ENCODE results near the gene C16orf82.
"Not testable (repeated sequence)": the region's sequence is repeated elsewhere in the genome, so short reads cannot be mapped to it uniquely, and the experiment has no call there.

Gene C16orf82

DNA sequence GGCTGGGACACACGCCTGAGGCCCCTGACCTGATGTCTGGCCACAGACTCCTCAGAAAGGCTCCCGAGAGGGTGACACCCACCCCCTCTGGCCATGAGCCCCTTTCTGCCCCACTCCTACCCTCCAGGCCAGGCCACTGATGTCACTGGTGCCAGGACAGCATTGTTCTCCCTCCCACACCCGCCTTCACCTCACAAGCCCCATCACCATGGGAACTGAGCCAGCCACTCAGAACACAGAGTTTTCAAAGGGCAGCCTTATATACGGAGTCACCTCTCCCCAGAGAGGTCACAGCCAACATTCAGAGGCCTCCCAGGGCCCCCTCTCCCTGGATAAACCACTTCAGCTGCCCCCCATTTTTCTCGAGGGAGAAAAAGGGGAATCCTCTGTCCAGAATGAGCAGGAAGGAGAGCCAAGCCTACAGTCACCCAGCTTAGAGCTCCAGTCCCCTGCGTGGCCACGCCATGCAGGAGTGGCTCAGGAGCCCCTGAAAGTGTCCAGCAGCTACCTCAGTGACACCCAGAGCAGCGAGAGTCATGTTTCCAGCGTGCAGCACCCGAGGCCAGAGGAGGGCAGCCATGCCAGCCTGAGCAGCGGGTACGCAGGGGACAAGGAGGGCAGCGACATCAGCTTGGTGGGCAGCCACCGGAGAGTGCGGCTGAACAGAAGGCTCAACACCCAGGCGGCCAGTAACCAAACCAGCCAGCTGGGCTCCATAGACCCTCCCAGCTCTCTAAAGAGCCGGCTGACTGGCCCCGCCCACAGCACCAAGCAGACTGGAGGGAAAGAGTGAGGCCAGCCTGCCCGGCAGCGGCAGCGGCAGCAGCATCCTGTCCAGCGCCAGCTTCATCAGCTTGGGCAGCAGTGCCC lies at the start of gene C16orf82:
C16orf82 (plus strand) TSS at position 260 of the 870 bp plus-strand sequence.
- DNase-seq (ENCODE audit: low read depth) = no peak

DNA sequence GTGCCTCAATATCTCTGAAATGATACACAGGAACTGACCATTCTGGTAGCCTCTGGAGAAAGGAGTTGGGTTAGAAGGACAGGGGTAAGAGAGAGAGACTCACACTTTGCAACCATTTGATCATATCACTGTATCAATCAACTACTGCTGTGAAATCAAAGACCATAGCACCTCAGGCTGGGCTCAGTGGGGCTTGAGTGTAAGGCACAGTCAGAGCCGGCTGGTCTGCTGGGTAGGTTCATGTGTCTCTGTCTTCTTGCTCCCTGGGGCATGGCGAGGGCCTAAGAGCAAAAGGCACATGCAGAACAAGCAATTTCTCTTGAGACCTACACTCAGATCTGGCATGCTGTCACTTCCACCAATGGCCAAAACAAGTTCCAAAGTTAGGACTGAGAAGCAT lies 46.7 kb upstream of the C16orf82 start:
- DNase-seq (ENCODE audit: low read depth) = no peak

DNA sequence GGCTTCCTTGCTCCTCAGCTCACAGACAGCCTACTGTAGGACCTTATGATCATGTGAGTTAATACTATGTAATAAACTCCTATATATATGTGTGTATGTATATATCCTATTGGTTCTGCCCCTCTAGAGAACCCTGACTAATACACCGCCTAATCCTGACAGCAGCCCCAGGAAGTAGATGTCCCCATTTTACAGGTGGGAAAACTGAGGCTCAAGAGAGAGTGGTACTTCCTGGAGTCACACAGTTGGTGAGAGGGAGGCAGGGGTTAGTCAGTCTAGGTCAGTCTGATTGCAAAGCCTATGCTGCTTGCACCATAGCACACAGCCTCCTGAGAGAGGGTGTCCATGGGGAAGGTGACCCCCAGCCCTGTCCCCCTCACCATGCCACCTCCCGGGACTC lies 42.7 kb upstream of the C16orf82 start:
- no peak for DNase-seq (ENCODE audit: low read depth)

DNA sequence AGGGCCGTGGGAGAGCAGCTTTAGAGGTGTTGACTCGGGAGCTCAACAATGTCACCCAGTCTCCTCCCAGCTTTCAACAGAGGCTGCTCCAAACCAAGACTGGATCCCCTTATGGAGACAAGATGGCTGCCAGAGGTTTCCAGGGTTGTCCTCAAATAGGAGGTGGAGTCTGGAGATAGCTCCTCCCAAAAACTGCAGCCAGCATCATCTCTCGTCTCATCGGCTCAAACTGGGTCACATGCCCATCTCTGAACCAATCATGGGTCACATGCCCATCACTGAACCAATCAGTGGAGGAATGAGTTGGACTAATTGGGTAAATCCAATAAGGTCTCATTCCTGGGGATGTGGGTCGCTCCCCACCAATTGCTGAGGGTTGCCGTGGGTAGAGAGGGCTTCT lies 41.1 kb upstream of the C16orf82 start:
- DNase-seq (ENCODE audit: low read depth) = no peak

DNA sequence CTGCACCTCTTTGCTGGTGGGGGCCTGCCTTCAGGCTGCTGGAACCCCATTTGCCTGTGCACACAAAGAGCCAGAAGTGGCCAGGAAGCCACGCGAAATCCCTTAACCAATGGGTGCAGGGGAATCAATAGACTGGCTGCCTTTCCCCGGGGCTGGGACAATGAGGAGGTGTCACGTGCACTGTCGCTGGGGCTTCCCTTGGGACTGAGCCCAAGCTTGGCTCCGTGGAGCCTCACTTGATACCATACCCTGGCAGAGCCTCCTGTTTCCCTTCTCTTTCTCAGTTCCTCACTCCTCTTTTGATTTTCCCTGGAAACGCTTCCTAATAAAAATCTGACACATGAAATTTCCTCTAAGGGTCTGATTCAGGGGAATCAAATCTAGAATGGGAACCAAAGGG lies 38.8 kb upstream of the C16orf82 start:
- no peak for DNase-seq (ENCODE audit: low read depth)

DNA sequence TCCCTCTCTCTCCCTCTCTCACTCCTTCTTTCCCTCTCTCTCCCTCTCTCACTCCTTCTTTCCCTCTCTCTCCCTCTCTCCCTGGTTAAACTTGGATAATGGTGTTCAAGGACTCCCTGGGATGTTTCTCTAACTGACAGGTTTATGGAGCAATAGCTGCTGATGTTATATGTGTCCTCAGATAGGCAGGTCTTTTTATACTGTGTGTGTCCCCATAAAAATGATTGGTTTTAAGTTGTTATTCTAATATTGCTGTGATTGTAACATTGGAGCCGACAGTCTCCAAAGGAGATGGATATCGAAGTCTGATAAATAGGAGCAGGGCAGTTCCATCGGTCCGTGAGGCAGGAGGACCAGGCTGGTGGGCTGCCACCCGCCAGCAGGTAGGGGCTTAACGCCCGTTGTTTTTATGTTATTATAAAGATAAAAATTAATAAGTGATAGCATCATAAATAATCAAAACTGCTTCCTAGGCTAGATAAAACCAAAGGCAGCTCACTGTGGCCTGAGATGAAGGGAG lies 38.1 kb upstream of the C16orf82 start:
- DNase-seq (ENCODE audit: low read depth) = no peak

DNA sequence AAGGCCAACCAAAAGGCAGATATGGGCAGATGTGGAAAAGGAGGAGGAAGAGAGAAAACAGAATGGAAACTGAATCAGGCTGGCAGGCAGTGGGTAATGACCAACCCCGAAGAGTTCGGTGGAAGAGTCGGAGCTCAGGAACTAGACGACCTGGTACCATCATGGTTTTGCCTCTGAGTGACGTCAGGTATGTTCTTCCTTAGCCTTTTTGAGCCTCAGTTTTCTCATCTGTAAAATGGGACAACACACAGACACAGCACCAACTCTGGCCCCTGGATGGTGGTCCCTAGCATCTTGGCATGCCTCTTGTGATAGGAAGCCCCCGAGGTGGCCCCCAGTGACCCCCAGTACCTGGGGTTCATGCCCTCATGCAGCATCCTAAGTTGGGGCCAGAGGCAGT lies 37.2 kb upstream of the C16orf82 start:
- no peak for DNase-seq (ENCODE audit: low read depth)

DNA sequence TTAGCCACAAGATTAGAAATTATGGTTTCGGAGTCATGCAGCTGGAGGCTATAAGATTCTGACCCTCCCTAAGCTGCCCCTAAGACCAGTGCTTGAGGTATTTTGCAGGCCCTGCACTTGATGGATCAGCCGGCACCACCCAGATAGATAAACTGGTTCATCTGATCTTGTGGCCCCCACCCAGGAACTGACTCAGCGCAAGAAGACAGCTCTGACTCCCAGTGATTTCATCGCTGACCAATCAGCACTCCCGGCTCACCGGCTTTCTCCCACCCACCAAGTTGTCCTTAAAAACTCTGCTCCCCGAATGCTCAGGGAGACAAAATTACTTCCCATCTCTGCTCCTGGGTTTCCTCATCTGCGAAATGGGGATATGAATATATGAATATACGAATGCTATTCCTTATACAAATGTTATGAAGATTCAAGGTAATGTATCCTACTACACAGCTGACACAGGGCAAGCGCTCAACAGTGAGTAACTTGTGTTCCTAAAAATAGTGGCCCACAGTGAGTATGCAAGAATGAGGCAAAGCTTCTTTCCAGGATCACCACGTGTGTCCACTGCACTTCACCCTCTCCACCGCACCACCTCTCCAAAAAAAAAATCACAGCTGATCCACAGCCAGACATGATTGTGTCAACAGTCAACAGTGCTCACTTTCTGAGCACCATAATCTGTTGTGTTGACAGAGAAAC lies 33.3 kb upstream of the C16orf82 start:
- no peak for DNase-seq (ENCODE audit: low read depth)

DNA sequence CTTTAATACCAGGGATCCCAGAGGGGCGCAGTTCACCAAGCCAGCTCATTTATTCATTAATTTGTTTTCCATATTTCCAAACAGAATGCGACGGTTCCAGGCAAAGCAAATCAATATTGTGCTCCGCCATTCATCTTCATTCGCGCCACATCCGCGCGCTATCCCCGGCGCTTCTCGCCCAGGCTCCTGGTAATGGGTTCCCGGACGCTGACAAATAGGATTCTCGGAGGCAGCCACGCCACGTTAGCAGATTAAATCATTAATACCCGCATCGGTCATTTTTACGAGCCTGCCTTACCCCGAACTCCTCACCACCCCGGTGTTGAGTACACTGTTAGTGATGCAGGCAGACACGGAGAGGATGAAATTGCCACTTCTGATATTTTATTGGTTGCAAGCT lies 26.0 kb upstream of the C16orf82 start:
- DNase-seq (ENCODE audit: low read depth) = no peak

DNA sequence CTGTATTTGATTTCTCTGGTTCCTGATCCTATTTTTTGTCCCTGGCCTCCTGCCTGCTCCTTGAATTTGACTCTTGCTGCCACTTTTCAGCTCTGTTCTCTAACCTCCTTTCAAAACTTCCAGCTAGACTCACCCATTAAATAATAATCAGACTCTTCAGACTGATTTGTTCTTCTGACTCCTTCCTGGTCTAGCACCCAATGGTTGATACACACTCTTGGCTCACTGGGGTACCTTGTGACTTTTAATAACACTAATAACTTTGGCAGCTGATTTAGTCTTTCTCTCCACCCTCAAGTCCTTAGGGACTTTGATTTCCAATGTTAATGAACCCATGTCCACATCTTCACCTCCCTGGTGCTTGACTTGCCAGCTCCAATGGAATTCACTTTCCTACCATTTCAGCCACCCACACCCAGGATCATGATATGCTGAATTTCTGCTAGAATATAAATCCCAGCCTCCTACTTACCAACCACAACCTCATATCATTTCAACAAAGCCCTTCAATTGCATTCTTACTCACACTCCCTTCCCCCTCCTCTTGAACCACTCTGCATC lies 19.7 kb upstream of the C16orf82 start:
- no peak for DNase-seq (ENCODE audit: low read depth)

DNA sequence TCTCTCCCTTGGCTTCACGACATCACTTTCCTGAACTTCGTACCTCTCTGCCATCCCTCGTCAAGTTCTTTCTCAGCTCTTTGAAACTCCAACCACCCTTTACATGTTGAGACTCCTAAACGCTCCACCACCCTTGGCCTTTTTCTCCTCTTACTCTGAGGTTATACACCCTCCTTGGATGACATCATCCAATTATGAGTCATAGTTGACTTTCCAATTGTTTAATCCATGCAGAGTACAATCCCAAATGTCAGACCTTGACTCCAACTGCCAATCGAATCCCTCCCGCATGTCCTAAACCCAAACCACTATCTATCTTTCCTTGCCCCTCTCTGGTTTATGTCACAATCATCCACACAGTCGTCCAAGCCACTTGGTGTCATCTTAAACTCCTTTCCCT lies 18.4 kb upstream of the C16orf82 start:
- DNase-seq (ENCODE audit: low read depth) = no peak

DNA sequence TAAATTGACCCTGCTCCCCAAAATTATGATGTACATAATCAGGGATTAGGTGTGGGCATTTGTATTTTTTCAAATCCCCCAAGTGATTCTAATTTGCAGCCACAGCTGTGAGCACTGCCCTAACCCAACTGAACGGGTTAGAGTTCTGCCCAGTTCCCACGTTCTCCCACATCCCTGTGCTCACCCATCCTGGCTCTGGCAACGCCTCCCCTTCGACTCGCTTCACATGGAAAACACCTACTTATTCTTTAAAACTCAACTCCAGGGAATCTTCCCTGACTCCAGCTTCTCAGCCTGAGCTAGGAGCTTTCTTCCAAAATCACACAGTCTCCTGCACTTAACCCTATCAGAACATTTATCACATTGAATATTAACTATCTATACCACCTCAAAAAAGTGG lies 17.6 kb upstream of the C16orf82 start:
- DNase-seq (ENCODE audit: low read depth) = no peak

DNA sequence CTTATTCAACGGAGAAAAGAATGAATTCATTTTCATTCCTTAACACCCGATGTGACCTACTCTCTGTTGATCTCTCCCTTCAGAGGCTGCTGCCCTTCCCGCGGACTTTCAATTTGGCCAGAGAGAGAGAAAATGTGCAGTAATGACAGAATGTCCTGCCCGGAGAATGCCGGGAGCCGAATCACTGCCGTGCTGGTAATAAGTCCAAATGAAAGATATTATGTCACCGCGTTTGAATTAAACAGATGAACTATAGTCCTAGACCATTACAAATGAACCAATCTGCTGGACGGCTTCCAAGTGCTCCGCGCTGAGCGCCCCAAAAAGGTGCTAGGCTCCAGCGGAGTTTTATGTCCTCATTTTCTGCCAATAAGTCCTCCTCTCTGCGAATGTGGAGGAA lies 14.7 kb upstream of the C16orf82 start:
- DNase-seq (ENCODE audit: low read depth) = no peak

DNA sequence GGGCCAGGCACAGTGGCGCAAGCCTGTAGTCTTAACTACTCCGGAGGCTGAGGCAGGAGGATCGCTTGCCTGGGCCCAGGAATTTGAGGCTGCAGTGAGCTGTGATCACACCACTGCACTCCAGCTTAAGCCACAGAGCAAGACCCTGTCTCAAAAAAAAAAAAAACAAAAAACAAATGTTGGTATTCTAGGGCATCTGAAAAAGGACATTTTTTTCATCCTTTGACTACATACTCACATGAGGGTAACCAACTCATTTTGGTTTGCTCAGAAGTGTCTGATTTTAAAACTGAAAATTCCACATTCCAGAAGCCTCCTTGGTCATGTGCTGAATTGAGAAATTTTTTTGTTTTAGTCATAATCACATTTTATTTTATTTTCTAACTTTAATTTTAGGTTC lies 12.7 kb upstream of the C16orf82 start:
- DNase-seq (ENCODE audit: low read depth) = no peak

DNA sequence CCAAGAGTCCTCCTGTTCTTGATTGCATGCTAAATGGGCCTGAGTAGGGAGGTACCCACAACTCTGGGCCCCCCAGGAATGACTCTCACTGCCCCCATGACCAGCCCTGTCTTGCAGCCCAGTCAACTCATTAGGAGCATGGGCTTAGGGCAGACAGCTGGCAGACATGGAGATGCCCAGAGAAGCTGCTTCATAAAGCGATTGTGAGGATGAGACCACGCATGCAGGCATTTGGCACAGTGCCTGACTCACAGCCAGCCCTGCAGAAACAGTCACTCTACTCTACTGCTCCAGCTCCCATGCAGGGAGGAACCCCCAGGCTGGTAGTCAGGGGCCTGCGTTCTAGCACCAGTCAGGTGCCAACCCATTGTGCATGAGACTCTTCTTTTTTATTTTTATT lies 8.4 kb upstream of the C16orf82 start:
- DNase-seq (ENCODE audit: low read depth) = no peak

DNA sequence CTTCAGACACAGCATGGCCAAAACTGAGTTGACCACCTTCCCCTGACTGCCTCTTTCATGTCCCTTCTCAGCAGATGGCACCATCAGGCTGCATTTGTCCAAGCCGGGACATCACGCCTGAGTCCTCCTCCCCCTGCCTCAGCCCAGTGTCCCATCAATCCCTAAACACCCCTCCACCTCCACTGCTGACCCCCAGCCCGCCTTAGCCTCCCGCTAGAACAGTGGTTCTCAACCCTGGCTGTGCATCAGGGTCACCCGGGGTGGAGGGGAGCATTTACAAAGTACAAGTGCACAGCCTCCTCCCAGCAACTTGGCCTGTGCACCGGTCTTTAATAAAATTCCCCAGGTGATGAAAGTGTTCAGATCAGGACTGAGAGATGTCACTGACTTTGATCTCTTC lies 4.0 kb downstream of the C16orf82 start:
- DNase-seq (ENCODE audit: low read depth) = no peak

DNA sequence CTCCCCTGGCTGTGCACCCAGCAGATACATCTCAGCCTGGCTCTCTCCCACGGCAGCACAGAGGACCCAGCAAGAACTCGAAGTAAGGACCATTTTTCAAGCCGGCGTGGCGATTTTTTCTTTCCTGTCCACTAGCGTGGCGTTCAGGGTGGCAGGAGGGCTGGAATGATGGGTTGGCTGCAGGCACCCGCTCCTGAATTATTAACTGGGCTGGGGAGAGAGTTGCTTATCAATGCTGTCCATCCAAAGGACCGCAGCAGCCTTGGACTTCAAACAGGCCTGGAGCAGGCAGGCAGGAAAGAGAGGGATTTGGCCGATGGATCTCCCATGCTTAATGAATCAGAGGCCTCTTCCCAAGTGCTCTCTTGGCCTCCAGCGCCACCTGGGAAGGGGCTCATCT lies 7.0 kb downstream of the C16orf82 start:
- no peak for DNase-seq (ENCODE audit: low read depth)

DNA sequence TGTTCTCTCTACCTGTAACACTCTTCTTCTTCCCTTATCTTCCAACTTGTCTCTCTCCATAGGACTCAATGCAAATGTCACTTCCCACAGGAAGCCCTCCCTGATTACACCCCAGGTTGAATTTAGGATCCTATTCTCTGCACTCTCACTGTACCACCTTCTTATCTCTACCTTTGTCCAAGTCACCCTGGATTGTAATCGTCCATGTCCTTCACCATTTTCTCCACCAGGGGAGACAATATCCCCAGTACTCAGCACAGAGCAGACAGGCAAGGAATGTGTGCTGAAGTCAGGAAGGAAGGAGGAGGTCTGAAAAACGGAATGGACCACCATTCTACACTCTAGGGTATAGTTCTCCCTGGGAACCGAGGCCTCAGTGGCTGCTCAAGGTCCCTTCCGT lies 14.2 kb downstream of the C16orf82 start:
- DNase-seq (ENCODE audit: low read depth) = no peak

DNA sequence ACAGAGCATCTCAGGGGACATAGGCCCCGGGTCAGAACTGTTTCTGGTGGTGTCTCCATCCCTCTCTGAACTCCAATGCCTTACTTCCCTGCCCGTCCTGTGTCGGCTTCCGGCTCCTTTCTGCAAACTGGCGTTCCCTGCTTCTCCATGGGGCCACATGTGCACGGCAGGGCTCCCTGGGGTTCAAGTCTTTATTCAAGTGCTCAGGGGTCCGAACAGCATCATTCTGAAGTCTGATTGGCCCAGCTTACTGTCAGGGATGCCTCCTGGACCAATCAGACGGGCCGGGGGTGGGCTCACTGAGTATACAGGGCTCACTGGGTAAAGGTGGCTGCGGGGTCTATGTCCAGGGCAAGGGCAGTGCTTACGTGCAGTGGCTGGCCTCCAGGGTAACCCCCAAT lies 17.1 kb downstream of the C16orf82 start:
- no peak for DNase-seq (ENCODE audit: low read depth)

DNA sequence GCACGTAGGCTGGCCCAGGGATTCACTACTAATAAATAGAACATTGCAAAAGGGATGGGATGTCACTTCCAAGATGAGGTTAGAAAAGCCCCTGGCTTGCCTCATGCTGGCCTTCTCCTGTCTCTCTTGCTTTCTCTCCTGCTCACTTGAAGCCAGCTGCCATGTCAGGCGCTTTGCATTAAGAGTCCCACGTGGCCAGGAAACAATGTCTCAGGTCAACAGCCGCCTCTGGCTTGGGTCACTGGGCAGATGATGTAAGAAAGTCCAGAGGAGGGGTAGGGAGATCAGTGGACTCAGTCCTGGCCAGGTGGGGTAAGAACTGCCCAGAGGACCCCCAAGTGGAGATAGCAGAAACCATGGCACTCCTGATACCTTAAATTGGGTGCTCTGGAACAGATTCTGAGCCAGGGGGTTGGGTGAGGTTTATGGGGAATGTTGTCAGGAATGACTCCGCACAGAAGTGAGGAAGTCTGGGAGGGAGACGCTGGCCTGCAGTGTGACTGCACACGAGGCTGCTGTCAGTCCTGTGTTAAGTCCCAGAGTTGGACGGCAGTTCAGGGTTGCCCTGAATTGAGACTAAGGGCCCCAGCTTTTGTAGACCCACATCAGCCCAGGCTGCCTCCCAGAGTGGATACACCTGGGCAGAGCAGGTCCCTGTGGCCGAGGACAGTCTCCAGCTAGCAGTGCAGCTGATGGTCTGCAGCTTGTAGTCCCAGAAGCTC lies 17.7 kb downstream of the C16orf82 start:
- DNase-seq (ENCODE audit: low read depth) = no peak

DNA sequence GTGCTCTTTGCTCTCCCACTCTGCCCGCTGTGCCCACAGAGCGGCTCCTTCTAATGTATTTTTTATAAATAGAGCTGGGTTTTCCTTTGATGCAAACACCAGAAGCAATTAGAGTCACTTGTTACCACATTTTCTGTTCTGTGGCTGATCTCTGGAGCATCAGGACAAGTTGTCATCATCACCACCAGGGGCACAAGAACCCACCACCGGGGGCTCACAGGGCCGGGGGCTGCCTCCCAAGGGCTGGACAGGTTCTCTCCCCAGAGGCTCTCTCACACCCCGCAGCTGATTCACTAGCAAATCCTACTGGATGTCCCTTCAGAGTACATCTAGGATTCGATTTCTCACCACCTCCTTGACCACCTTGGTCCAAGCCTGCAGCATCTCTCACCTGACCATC lies 18.5 kb downstream of the C16orf82 start:
- no peak for DNase-seq (ENCODE audit: low read depth)

DNA sequence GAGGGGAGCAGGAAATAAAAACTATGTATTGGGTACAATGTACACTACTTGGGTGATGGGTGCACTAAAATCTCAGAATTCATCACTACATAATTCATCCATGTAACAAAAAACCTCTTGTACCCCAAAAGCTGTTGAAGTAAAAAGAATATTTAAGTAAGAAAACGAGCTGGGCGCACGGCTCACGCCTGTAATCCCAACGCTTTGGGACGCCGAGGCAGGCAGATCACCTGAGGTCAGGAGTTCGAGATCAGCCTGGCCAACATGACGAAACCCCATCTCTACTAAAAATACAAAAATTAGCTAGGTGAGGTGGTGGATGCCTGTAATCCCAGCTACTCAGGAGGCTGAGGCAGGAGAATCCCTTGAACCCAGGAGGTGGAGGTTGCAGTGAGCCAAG lies 19.3 kb downstream of the C16orf82 start:
- DNase-seq (ENCODE audit: low read depth) = not testable (repeated sequence)
